GM19395 (cell line): Measurements from ENCODE around the gene PREB.
A peak's percentile ranks its signal among the peaks of the same experiment; 100 is the strongest.
"Not testable (repeated sequence)": the region's sequence is repeated elsewhere in the genome, so short reads cannot be mapped to it uniquely, and the experiment has no call there.

Experiments used
- ATAC-seq: cut with Tn5 transposase; IDR thresholded peaks from one replicate; pipeline ENCODE4 v1.9.1; 2021; ENCODE audit warnings: mild to moderate bottlenecking, moderate library complexity; ENCODE audit not compliant: unreplicated experiment

Gene PREB

DNA sequence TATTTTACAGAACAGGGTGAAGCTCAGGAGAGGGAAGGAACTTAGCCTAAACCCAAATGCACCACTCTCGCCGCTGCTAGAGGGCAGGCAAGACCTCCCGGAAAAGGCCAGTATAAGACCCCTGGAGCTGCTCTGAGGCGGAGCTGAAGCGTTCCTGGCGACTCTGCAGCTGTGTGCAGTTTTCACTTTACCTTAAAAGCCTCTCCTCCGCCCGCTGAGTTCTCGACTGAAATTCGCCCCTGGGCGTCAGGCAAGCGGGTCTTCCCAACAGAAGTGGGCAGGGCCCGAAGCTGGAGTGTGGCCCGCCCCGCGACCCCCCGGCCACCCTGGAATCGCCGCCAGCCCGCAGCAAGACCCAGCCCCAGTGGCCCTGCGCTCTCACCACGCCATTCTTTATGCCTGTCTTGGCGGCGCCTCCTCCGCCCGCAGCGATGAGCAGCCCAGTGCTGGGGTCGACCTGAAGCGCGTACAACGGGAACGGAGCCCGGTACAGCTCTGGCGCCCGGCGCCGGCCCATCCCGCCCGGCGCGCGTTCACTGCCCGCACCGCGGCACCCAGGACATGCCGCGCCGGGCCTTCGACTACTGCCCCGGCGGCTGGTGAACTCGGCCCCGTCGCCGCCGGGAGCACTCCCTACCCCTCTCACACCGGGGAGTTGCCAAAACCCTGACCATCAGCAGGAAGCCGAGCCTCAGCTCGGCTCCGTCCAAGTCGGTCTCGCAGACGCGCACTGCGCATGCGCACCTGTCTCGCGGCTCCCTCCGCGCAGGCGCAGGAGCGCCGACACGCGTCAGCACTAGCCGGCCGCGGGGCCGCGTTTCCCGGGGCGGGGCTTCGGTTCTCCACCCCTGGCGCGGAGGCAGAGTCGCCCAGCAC, at the start of gene PREB:
Gene PREB, minus strand, starts transcription at position 732 of the 876 bp plus-strand sequence. Its CDS starts 215 bp downstream, at position 517.
- peak; percentile 78 for ATAC-seq

DNA sequence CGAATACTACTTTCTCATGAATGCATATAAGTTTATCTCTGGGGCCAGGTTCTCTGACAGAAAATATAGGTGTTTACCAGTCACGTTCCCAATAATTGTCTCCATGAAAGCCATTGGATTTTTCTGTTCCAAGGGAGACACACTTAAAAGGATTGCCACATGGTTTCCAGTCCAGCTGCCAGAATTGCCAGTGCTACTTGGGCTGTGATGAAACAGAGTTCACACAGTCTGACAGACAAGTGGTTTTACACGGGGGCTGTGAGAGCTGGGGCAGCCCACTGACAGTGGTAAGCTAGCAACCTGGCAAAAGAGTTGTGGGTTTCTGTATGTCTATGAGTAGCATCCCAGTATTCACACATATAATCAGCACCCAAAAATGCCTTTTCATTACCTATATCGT, 49.7 kb upstream of the PREB start:
- ATAC-seq, result no peak

DNA sequence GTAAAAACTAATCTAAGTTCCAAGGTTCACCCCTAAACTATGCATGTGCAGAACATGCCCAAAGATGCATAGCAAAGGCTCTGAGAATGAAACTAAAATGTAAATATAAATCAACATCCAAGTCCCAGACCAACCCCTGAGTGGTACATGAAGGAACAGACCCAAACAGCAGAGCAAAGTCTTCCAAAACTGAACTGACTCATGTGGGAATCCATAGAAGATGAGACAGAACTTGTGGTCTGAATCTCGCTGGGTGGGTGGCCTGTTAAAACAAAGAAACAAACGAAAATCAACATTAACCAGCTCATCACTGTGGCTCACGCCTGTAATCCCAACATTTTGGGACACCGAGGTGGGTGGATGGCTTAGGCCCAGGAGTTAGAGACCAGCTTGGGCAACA, 47.9 kb upstream of the PREB start:
- ATAC-seq, result no peak

- no peak for ATAC-seq
Observed at GRCh38 chr2:27179344-27180000, 45.0 kb upstream of the PREB start.

GRCh38 chr2:27178469-27178868, 44.0 kb upstream of the PREB start:
- no peak for ATAC-seq

DNA sequence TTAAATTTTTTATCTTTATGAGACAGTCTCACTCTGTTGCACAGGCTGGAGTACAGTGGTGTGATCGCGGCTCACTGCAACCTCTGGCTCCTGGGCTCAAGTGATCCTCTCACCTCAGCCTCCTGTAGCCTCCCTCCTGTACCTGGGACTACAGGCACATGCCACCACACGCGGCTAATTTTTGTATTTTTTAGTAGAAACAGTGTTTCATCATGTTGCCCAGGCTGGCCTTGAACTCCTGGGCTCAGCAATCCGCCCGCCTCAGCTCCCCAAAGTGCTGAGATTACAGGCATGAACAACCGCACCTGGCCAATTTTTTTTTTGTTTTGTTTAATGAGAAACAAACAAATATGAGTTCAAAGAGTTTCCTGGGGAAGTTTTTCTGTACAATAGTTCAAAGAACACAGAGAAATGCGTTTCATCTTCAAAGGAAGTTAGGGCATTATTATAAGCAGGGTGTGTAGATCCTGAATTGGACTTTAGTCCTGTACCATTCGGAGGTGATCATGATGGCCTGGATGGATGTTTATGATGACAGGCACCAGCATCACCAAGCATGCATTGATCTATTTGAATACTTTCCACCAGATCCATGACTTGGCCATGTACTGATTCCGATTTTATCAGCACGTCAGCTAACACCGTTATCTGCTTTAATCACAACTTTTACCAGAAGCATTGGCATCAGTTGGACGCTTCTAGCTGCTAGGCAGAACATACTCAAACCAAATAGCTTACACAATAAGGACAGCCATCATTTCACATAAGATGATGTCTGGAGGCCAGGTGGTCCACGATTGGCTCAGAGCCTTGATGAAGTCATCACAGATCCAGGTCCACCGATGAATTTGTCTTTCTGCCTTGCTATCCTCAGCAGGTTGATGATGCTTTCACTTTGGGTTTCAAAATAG, 43.3 kb upstream of the PREB start:
- no peak for ATAC-seq

DNA sequence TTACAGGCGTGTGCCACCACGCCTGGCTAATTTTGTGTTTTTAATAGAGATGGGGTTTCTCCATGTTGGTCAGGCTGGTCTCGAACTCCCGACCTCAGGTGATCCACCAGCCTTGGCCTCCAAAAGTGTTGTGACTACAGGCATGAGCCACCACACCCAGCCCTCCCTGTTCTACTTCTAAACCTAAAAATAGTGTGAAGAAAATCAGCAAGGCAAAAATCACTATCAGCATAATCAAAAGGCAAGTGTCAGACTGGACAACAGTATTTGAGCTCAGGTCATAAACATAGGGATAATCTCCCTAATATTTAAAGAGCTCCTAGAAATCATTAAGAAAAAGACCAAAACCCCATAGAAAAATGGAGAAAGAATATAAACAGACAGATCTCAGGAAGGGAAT, 41.3 kb upstream of the PREB start:
- ATAC-seq, result not testable (repeated sequence)

GRCh38 chr2:27175330-27175729, 40.9 kb upstream of the PREB start:
- ATAC-seq, result no peak

- no peak for ATAC-seq
Observed at GRCh38 chr2:27174638-27175037, 40.2 kb upstream of the PREB start.

GRCh38 chr2:27171351-27171848, 37.0 kb upstream of the PREB start:
- no peak for ATAC-seq

DNA sequence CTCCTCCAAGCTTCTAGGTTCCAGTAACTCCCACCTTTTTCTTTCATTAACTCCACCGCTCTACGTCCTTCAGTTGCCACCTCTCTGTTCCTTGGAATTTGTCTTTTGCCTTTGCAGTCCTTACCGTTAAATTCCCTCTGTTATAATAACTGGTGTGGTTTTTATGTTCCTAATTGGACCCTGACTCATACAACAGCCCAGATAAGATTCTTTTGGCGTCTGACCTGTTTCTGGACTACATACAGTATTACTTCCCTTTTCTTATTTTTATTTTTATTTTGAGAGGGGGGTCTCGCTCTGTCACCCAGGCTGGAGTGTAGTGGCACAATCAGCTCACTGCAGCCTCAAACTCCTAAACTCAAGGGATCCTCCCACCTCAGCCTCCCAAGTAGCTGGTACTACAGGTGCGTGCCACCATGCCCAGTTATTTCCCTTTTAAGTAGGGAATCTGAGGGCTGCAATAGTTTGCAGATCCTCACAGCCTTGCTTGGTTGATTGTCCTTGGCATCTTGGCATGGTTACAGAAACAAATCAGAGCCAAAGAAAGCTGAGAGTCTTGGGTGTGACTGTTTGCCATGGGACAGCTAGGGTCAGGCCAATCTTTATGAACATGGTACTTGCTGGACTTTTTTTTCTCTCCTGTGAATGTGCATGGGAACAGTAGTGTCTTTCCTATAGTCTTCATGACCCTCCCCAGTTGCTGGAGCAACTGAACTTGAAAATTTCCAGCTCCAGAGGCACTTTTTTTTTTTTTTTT, 36.3 kb upstream of the PREB start:
- ATAC-seq, result no peak

- ATAC-seq, result no peak
Observed at GRCh38 chr2:27164960-27165763, 30.7 kb upstream of the PREB start.

GRCh38 chr2:27162151-27163121, 28.0 kb upstream of the PREB start:
- no peak for ATAC-seq

DNA sequence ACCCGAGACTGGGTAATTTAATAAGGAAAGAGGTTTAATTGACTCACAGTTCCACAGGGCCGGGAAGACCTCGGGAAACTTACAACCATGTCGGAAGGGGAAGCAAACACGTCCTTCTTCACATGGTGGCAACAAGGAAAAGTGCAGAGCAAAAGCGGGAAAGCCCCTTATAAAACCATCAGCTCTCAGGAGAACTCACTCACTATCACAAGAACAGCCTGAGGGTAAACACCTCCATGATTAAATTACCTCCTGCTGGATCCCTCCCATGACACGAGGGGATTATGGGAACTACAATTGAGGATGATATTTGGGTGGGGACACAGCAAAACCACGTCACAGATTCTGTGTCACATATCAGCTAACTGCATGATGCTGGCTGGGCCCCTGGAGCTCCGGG, 25.8 kb upstream of the PREB start:
- no peak for ATAC-seq

- ATAC-seq, result no peak
Observed at GRCh38 chr2:27159271-27159670, 24.8 kb upstream of the PREB start.

DNA sequence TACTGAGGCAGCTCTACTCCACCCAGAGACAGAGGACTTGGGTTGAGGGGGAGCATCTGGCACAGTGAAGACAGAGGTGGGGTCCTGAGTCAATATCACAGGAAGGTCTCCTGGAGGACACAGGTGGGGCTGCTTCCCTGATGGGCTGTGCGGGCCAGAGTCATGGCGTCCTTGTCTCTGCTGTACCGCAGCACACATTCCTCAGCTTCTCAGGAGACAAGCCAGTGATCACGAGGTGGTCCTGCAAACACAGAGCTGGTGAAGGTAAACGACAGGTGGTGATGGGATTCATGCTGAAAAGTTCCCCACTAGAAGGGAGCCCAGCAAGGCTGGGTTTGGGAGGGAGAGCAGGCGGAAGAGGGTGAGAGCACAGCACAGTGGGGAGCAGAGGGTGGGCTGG, 24.0 kb upstream of the PREB start:
- ATAC-seq, result no peak

GRCh38 chr2:27155069-27155520, 20.7 kb upstream of the PREB start:
- no peak for ATAC-seq

- no peak for ATAC-seq
Observed at GRCh38 chr2:27154488-27154887, 20.1 kb upstream of the PREB start.
